ENCODE data around the gene LYL1. TPM values are rescaled to one million over a fixed set of nuclear protein-coding genes. Genes with fewer than 3 reads are reported as not detected.
A peak's percentile ranks its signal among the peaks of the same experiment; 100 is the strongest.

Gene LYL1
- total RNA-seq, 4 donors from 2014 or later = 4.2 to 10.9 (median 7.7) TPM

- Histone ChIP-seq H3K4me1 (peaks cover 14 to 41% of the 10 kb centered on the region in 2 donors), H3K9me3 (no peaks in the 10 kb centered on the region), H3K4me3 (replicated peaks in 1 of 3) (peak overlapping the region in 1 of 3 donors; percentile 13), H3K27me3 (no peaks in the 10 kb centered on the region), H3K36me3 (no peaks in the 10 kb centered on the region), H3K27ac (peak overlapping the region in 2 of 3 donors; percentile 46 to 63)
- TF ChIP-seq POLR2A (IDR thresholded peaks at IDR 0.05) = no peak
- TF ChIP-seq CTCF (IDR thresholded peaks at IDR 0.05) = no peak
- intact Hi-C loops (cut with DNase I) = no loop called here
- DNase-seq = no peak
- 65 to 79% methylated on average over 7 of the region's 7 CpGs for WGBS, 2 donors
Measured at GRCh38 chr19:13101590-13102415, 855 bp downstream of the LYL1 start.

- Histone ChIP-seq H3K4me3 (replicated peaks in 1 of 3) (peak overlapping the region in 1 of 3 donors; percentile 12), H3K36me3 (no peaks in the 10 kb centered on the region), H3K27ac (peak overlapping the region in 1 of 3 donors; percentile 32), H3K27me3 (no peaks in the 10 kb centered on the region), H3K4me1 (peaks cover 14 to 47% of the 10 kb centered on the region in 2 donors), H3K9me3 (no peaks in the 10 kb centered on the region)
- TF ChIP-seq CTCF (IDR thresholded peaks at IDR 0.05) = peak in 1 of 6 experiments; percentile 20
- no peak for TF ChIP-seq POLR2A (IDR thresholded peaks at IDR 0.05)
- no peak for DNase-seq
- intact Hi-C loops (cut with DNase I) = no loop called here
- 50 to 53% methylated on average over 10 to 13 of the region's 18 CpGs for WGBS, 2 donors
Measured at GRCh38 chr19:13100841-13101589, 1.6 kb downstream of the LYL1 start.

- intact Hi-C loops (cut with DNase I) = no loop called here
- no peaks in the 10 kb centered on the region for H3K27me3 ChIP-seq
- H3K36me3 ChIP-seq = peaks cover 0 to 4% of the 10 kb centered on the region in 2 donors
- 62 to 76% methylated on average over 5 to 11 of the region's 12 CpGs for WGBS, 2 donors
- H3K4me1 ChIP-seq = peaks cover 14 to 50% of the 10 kb centered on the region in 2 donors
- no peak for TF ChIP-seq CTCF (IDR thresholded peaks at IDR 0.05)
- no peak for TF ChIP-seq POLR2A (IDR thresholded peaks at IDR 0.05)
- DNase-seq = no peak
- no peaks in the 10 kb centered on the region for H3K9me3 ChIP-seq
- H3K4me3 ChIP-seq (replicated peaks in 1 of 3) = no peak overlapping the region
- H3K27ac ChIP-seq = peak overlapping the region; percentile 79 to 84 (median 82)
Measured at GRCh38 chr19:13100031-13100588, 2.5 kb downstream of the LYL1 start.

GRCh38 chr19:13099073-13099999 lies 3.3 kb downstream of the LYL1 start:
- H3K4me1 ChIP-seq = peaks cover 14 to 51% of the 10 kb centered on the region in 2 donors
- 29 to 38% methylated on average over 11 to 15 of the region's 77 CpGs for WGBS, 2 donors

More at GRCh38 chr19:13099073-13099999, 3.3 kb downstream of the LYL1 start:
- H3K4me3 ChIP-seq (replicated peaks in 1 of 3) = peak overlapping the region in 1 of 3 donors; percentile 24
- peak overlapping the region; percentile 79 to 84 (median 82) for H3K27ac ChIP-seq
- intact Hi-C loops (cut with DNase I) = no loop called here
- no peaks in the 10 kb centered on the region for H3K27me3 ChIP-seq
- peak; percentile 54 to 60 for DNase-seq
- peaks cover 0 to 9% of the 10 kb centered on the region in 2 donors for H3K36me3 ChIP-seq
- H3K9me3 ChIP-seq = no peaks in the 10 kb centered on the region
- peak in 1 of 2 donors; percentile 18 for TF ChIP-seq POLR2A (IDR thresholded peaks at IDR 0.05)
- TF ChIP-seq CTCF (IDR thresholded peaks at IDR 0.05) = no peak

Measured in thyroid gland (tissue), 4 donors.